ENCODE results near the gene DHX8. TPM values are rescaled to one million over a fixed set of nuclear protein-coding genes. Genes with fewer than 3 reads are reported as not detected.

DHX8 gene
- total RNA-seq, 1 experiment from 2014 or later: 54.1 TPM

DNA sequence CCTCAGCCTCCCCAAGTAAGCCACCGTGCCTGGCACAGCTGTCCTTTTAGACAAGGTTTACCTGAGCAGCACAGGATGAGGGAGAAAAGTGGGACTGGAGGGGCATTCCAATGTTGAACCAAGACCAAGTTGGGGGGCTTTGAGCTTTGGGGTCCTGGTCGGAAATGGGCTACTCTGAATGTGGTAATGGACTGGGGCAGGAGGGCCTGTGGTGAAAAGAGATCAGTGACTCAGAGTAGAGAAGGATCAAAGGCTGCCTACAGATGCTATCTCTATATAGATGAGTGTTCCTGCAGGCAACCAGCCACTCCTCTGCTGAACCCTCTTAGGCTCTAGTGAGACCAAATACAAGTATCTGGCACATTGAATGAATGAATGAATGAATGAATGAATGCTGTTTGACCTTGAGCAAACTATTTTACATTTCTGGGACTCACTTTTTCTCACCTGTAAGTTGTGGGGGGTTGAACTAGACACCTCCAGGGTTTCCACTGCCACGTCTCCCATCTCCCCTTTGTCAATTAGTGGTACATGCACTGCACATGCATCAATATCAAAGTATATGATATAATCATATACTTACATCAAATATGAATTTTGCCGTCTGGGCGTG, 88.7 kb downstream of the DHX8 start:
- no peak overlapping the region for H2BK15ac ChIP-seq (ENCODE audit: low read depth, low read length)
- H3K9me3 ChIP-seq (ENCODE audit: control insufficient read depth, low read depth, low read length): no peaks in the 10 kb centered on the region
- no peak overlapping the region for H2AK5ac ChIP-seq (ENCODE audit: insufficient read length, low read length)
- H2BK12ac ChIP-seq (ENCODE audit: insufficient read length, low read depth, low read length): no peak overlapping the region
- TF ChIP-seq, protein P1, sequence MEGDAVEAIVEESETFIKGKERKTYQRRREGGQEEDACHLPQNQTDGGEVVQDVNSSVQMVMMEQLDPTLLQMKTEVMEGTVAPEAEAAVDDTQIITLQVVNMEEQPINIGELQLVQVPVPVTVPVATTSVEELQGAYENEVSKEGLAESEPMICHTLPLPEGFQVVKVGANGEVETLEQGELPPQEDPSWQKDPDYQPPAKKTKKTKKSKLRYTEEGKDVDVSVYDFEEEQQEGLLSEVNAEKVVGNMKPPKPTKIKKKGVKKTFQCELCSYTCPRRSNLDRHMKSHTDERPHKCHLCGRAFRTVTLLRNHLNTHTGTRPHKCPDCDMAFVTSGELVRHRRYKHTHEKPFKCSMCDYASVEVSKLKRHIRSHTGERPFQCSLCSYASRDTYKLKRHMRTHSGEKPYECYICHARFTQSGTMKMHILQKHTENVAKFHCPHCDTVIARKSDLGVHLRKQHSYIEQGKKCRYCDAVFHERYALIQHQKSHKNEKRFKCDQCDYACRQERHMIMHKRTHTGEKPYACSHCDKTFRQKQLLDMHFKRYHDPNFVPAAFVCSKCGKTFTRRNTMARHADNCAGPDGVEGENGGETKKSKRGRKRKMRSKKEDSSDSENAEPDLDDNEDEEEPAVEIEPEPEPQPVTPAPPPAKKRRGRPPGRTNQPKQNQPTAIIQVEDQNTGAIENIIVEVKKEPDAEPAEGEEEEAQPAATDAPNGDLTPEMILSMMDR (conservative IDR thresholded peaks at IDR 0.05): no peak
- DNase-seq: no peak
- Mint-ChIP-seq H3K4me1 (peaks cover 14 to 16% of the 10 kb centered on the region in 2 experiments), H3K36me3 (ENCODE audit: insufficient read depth in 1 of 3, low read depth in 3 of 3) (peaks cover 0 to 4% (median 0%) of the 10 kb centered on the region in 3 experiments; a peak in 2 of 7 replicates), H3K4me3 (no peak overlapping the region), H3K27me3 (ENCODE audit: low read depth) (no peaks in the 10 kb centered on the region; the same call in none of the 2 replicates), H3K27ac (no peak overlapping the region), H3K9me3 (peaks cover 0 to 3% of the 10 kb centered on the region in 2 experiments; a peak in 1 of 5 replicates)
- no peaks in the 10 kb centered on the region for H4K20me1 ChIP-seq (ENCODE audit: control insufficient read depth, insufficient read depth, insufficient read length)
- no peak overlapping the region for H3K4me2 ChIP-seq (ENCODE audit: insufficient read depth, insufficient read length, low read length)
- no peak overlapping the region for H2BK20ac ChIP-seq (ENCODE audit: low read depth, low read length, poor library complexity, severe bottlenecking)
- no peak overlapping the region for H3K23ac ChIP-seq (ENCODE audit: insufficient read length, low read depth, low read length)
- no peak overlapping the region for H2BK120ac ChIP-seq (ENCODE audit: low read depth, low read length, poor library complexity, severe bottlenecking)
- no peak overlapping the region for H4K8ac ChIP-seq (replicated peaks; ENCODE audit: insufficient read length, low read depth, low read length)
- no peak overlapping the region for H3T11ph ChIP-seq (ENCODE audit: low read length)
- H3K27ac ChIP-seq (ENCODE audit: insufficient read length, low read depth, low read length): no peak overlapping the region
- H3K4me1 ChIP-seq (ENCODE audit: insufficient read depth, low read length): no peaks in the 10 kb centered on the region
- WGBS (ENCODE audit: extremely low coverage, insufficient read length, low lambda C conversion rate): no CpG with 5 or more reads among the region's 5 CpGs
- no peaks in the 10 kb centered on the region for H3K79me1 ChIP-seq (ENCODE audit: insufficient read depth, low read depth, low read length, poor library complexity, severe bottlenecking)
- H3K9ac ChIP-seq (ENCODE audit: extremely low read depth, insufficient read length, low read length): no peak overlapping the region
- no peak overlapping the region for H2AFZ ChIP-seq (ENCODE audit: low read length)
- no peak overlapping the region for H2BK5ac ChIP-seq (ENCODE audit: insufficient read length, low read length)
- H3K4ac ChIP-seq (ENCODE audit: low read depth, low read length): no peak overlapping the region
- H4K91ac ChIP-seq (ENCODE audit: insufficient read length, low read depth, low read length): no peak overlapping the region
- H3K14ac ChIP-seq (ENCODE audit: insufficient read depth, low read length): no peak overlapping the region
- H3K27me3 ChIP-seq (ENCODE audit: insufficient read depth, low read length): no peaks in the 10 kb centered on the region; the same call in 1 of the 2 replicates
- H3K18ac ChIP-seq (ENCODE audit: insufficient read length, low read depth, low read length): no peak overlapping the region
- H3K79me2 ChIP-seq (ENCODE audit: insufficient read depth, low read length): no peaks in the 10 kb centered on the region
- H3K56ac ChIP-seq (ENCODE audit: insufficient read length, low read depth, low read length): no peak overlapping the region
- no peak overlapping the region for H4K5ac ChIP-seq (ENCODE audit: insufficient read length, low read depth, low read length)
- peaks cover 3% of the 10 kb centered on the region for H3K23me2 ChIP-seq (ENCODE audit: insufficient read length, low read depth, low read length, poor library complexity, severe bottlenecking)

Data from H9 (cell line).